HG03432 (cell line): ENCODE measurements around the gene DAPK2.
"Not testable (repeated sequence)": the region's sequence is repeated elsewhere in the genome, so short reads cannot be mapped to it uniquely, and the experiment has no call there.

ENCODE experiments used
- ATAC-seq: cut with Tn5 transposase; IDR thresholded peaks from one replicate; pipeline ENCODE4 v1.9.1; 2021; ENCODE audit warnings: mild to moderate bottlenecking, moderate library complexity; ENCODE audit not compliant: unreplicated experiment

The DAPK2 gene

DNA sequence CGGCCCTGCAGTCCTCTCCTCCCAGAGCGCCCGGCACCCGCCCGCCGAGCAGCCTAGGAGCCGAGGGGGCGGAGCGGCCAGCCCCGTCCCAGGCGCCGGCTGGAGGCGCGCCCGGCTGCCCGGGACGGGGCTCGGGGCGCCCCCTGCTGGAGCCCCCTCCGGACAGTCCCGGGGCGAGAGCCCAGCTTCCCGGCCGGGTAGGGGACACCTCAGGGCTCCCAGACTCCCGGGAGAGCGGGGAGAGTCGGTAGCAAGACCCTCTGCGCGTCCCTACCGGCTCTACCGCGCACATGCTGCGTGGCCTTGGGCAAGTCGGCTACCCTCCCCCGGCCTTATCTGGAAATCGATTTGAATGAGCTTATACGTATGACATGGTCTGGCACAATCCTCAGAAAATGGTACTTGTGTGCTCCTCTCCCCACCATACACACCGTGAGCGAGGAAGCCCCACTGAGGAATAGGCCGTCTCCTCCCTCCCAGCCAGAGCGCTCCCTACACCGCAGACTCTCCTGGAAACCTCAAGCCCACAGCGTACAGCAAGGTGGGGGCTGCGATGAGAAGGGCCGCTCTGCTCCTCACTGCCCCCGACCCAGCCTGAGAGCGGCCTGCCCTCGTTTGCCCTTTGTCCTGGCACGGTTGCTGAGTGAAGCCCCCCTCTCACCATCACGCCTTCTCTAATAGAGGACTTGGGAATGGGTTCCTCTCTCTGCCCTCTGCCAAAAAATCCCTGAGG lies at the start of gene DAPK2:
TSS of gene DAPK2 (minus strand) at position 65 of the 733 bp plus-strand sequence. CDS start 6,224 bp downstream, outside the sequence.
- peak; percentile 72 for ATAC-seq

- no peak for ATAC-seq
These were observed 49.1 kb upstream of the DAPK2 start for GRCh38 chr15:64095431-64095794.

DNA sequence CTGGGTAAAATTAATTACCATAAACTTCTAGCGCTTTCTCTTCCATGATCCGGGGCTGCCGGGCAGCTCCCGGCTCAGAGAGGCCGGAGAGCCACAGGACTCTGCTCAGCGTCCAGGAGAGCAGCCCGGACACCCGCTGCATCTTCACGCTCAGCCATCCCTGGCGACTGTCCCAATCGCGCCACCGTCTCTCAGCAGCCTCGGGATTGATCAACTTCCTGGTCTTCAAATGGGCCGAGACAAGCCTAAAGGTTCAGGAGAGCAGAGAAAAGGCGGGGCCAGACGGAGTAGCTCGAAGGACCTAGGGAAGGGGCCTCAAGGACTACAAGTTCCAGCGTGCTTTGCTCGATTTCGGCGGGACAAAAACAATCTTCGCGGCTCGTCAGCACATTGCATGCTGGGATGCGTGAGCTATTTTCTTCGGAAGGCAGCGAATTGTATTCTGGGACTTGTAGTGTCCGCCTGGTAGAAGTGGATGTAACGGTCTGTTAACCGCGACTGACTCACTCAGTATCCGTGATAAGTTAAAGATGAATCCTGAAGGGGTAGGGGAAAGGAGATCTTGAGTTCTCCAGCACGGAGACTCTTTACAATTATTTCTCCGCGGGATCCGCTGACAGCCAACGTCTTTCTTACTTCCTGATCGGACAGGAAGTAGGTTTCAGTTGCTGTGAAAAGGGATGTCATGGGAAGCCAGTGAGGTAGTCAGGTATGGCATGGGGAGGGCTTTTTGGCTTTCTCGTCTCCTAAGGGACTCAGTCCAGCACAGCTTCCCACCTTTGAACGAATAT lies 47.5 kb upstream of the DAPK2 start, which contains the start of gene CIAO2A:
TSS of gene CIAO2A (minus strand) at position 212 of the 791 bp plus-strand sequence. CDS start at position 142, 70 bp downstream.
- ATAC-seq, result peak; percentile 62

GRCh38 chr15:64092864-64093626 lies 46.8 kb upstream of the DAPK2 start:
- ATAC-seq, result peak; percentile 6

- no peak for ATAC-seq
These were observed 46.0 kb upstream of the DAPK2 start for GRCh38 chr15:64092075-64092820.

GRCh38 chr15:64090527-64090926 lies 44.2 kb upstream of the DAPK2 start:
- ATAC-seq, result no peak

- peak; percentile 28 for ATAC-seq
These were observed 43.4 kb upstream of the DAPK2 start for GRCh38 chr15:64089543-64090280.

DNA sequence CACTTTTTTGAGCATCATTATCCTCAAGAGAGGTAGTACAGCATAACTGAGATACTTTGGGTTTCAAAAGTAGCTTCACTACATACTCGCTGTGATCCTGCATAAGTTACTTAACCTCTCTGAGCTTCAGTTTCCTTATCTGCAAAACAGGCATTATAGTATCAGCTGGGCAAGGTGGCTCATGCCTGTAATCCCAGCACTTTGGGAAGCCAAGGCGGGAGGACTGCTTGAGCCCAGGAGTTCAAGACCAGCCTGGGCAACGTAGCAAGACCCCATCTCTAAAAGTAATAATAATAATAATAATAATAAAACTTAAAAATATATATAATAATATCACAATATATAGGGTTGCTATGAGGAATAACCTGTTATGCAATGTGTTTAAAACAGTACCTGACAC lies 36.5 kb upstream of the DAPK2 start:
- no peak for ATAC-seq

DNA sequence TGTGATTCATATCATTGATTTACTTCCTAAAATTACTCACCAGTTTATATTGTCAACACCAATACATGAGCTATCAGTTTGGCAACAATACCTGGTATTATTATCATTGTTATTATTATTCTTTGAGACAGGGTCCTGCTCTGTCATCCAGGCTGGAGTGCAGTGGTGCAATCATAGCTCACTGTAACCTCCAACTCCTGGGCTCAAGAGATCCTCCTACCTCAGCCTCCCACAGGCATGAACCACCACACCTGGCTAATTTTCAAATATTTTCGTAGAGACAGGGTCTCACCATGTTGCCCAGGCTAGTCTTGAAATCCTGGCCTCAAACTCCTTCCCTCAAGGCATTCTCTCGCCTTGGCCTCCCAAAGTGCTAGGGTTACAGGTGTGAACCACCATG lies 27.2 kb upstream of the DAPK2 start:
- not testable (repeated sequence) for ATAC-seq

GRCh38 chr15:64072812-64073211 lies 26.5 kb upstream of the DAPK2 start:
- no peak for ATAC-seq

DNA sequence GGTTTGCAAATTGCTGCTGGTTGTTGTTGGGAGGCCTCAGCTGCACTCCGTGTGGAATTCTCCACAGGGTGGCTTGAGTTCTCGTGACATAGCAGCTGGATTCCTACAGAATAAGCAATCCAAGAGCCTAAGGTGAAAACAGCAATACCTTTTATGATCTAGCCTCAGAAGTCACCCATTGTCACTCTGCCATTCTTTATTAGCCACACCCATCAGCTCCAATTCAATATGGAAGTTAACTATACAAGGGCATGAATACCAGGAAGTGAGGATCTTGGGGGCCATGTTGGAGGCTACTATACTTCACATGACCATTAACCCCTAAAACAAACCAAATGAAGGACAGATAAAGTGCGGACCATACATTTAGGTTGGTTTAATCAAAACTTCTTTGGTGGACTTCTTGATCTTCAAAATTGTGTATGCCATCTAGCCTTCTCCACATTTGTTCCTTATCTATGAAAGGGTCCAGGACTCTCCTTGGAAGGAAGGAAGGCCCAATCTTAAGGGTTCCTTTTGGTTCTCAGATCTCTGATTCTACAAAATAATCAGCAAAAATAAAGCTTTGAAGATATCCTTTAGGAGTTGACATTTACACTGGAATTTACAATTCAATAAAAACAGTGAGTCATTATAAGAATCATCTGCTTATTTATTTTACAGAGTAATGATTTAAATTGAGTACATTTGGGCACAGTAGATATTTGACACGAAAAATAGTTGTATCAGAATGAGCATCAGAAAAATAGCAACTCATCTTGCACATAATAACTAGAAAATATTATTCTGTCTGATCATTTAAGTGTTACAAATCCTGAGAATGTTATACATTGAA lies 25.9 kb upstream of the DAPK2 start:
- ATAC-seq, result no peak

DNA sequence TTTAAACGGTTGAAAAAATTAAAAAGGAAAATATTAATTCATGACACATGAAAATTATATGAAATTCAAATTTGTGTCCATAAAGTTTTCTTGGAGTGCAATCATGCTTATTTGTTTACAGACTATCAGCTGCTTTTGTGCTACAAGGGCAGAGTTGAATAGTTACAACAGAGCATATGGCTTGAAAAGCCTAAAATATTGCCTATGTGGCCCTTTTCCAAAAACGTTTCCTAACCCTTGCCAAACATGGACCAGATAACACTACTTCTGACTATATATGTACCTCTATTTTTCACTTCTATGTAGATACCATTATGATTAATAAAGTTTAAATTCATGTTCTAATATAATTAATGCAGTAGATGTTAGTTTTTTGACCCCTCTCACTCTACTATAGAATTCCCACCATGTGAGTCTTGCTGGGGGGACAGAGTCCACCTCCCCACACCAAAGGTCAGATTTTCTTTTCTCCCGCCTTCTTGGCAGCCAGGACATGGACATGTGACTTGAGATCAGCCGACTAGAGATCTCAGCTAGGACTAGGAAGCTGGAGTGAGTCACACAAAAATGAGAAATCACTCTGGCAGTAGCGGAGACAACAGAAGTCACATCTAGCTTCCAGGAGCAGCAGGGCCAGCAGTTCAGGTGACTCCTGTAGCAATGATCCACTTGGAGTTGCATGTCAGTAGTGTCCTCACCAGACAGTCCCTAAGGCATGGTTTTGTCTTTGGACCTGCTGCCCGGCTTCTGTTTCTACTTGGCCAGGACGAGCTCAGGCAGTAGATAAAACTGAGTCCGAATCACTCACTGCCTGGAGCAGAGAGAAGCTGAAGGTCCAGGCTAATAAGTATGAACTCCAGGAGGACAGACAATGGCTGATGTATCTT lies 24.9 kb upstream of the DAPK2 start:
- ATAC-seq, result no peak

DNA sequence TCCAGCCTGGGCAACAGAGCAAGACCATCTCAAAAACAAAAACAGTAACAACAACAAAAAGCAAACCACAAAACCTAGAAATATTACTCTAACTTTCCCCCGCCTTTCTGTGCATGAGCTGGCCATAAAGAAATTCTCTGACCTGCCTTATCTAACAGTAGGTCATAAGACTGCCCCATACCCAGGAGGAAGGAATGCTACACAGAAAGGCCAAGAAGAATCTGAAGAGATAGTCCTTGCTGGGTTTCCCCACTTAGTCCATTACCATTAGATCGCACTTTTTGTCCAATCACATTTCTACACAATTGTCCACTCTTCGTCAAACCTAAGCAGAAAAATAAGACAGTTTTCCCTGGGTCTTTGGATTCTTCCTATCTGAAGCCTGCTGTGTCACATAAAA lies 23.8 kb upstream of the DAPK2 start:
- ATAC-seq, result no peak

GRCh38 chr15:64068133-64068532 lies 21.8 kb upstream of the DAPK2 start:
- no peak for ATAC-seq

- ATAC-seq, result no peak
These were observed 21.3 kb upstream of the DAPK2 start for GRCh38 chr15:64067564-64068030.

- ATAC-seq, result no peak
These were observed 20.2 kb upstream of the DAPK2 start for GRCh38 chr15:64066451-64066850.

- ATAC-seq, result no peak
These were observed 14.4 kb upstream of the DAPK2 start for GRCh38 chr15:64060716-64061115.

GRCh38 chr15:64059104-64059503 lies 12.8 kb upstream of the DAPK2 start:
- not testable (repeated sequence) for ATAC-seq
